Body of pancreas (tissue), 4 donors: ENCODE measurements around the gene SLC22A5. TPM values are rescaled to one million over a fixed set of nuclear protein-coding genes. Genes with fewer than 3 reads are reported as not detected.
A peak's percentile ranks its signal among the peaks of the same experiment; 100 is the strongest.

Experiments used
- ATAC-seq: fragments of 150-250 bp; one replicate; pipeline ENCODE4 v1.9.1; 2016
- DNase-seq, 4 donors: peaks; one replicate each; pipeline ENCODE4 v3.0.0-alpha.2; 2019
- H3K27ac ChIP-seq, 4 donors: fragments of 200-600 bp; sonication (generic); 1 replicate in 3 of 4; 2 replicates in 1 of 4; pipeline versions ENCODE4 v1.5.1 to v1.6.1; 2016 to 2019; ENCODE audit warnings: mild to moderate bottlenecking in 1 of 4, mixed read lengths in 1 of 4, moderate library complexity in 1 of 4
- H3K27me3 ChIP-seq, 2 donors: fragments of 200-600 bp; sonication (generic); one replicate each; pipeline ENCODE4 v1.6.0; 2016; ENCODE audit warnings: mild to moderate bottlenecking in 1 of 2
- H3K36me3 ChIP-seq, 2 donors: fragments of 200-600 bp; sonication (generic); replicated peaks in 1 of 2; 2 replicates each; pipeline ENCODE4 v1.5.1; 2016; ENCODE audit warnings: low read depth in 2 of 2; ENCODE audit not compliant: insufficient read depth in 1 of 2
- H3K4me1 ChIP-seq: fragments of 200-600 bp; sonication (generic); one replicate; pipeline ENCODE4 v1.6.0; 2016
- H3K4me3 ChIP-seq, 2 donors: fragments of 200-600 bp; sonication (generic); 1 replicate in 1 of 2; 2 replicates in 1 of 2; pipeline ENCODE4 v1.5.1; 2016 to 2019
- H3K9me3 ChIP-seq, 3 donors: fragments of 200-600 bp; sonication (generic); 1 replicate in 2 of 3; 2 replicates in 1 of 3; pipeline ENCODE4 v1.5.1; 2016
- POLR2A ChIP-seq, 3 donors: fragments of 450-650 bp; IDR thresholded peaks; one replicate each; pipeline ENCODE4 v1.6.1; 2016; ENCODE audit warnings: antibody characterized with exemption in 3 of 3, mild to moderate bottlenecking in 2 of 3
- WGBS, 2 donors: methylation state at CpG; one replicate each; pipeline ENCODE4 v1.1.5; 2017; 5-methylcytosine and 5-hydroxymethylcytosine counted together
- intact Hi-C: fragments of 100-400 bp; cut with DNase I; formaldehyde crosslinking; loops from one replicate; pipeline ENCODE4 v1.15.1; 2023
- total RNA-seq, 2 donors: library from RNA; depleted of rRNA; stranded (reverse); fragments of >200 nt; gene quantifications; one replicate each; pipeline ENCODE4 v1.1.0, GENCODE V29; 2016
- TF ChIP-seq, protein P1 (sequence below), 7 experiments: fragments of 450-650 bp in 4 of 7; fragments of 200-600 bp in 3 of 7; sonication (generic) in 3 of 7; IDR thresholded peaks; one replicate each; pipeline ENCODE4 v1.5.1; 2016 to 2019; ENCODE audit warnings: antibody characterized with exemption in 7 of 7

Gene SLC22A5
- total RNA-seq, 2 donors from 2014 or later = 21.3 to 30.3 TPM

DNA sequence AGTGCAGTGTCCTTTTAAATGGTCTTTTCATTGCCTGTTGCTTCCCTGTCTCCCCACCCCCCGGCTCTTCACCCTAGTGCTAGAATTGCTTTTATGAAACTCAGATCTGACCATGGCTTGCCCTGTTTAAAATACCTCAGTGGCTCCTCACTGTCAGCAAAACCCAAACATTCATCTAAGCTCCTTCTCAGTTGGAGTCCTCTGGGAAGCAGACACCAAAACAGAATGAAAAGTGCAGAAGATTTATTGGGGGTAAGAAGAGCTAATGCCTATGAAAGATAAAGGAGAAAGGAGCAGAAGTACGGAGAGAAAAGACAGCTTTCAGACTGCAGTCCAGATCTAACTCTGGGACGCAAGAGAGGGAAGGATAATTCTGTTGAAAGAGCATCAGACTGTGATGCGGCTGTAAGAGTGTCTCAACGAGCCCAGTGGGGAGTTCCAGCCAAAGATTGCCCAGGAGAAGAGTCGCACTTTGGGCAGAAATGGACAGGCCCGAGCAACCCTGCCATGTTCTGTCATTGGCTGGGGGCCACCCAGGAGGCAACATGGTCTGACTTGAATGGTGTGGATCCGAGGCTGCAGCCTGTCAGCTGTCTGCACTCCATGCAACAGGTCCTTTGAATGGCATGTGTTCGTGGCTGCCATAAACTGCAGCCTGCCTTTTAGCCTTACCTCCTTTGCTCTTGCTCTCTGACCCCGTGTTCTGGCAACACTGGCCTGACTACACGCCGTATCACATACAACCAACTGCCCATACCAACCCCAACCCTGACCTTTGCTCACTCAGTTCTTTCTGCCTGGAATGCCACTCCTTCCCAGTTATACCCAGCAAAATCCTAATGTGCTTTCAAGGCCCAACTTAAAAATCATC is 65.1 kb downstream of the SLC22A5 start:
- Histone ChIP-seq H3K36me3 (no peaks in the 10 kb centered on the region), H3K9me3 (no peaks in the 10 kb centered on the region), H3K27me3 (no peaks in the 10 kb centered on the region), H3K27ac (peak overlapping the region in 1 of 4 donors; percentile 14), H3K4me1 (peaks cover 30% of the 10 kb centered on the region), H3K4me3 (no peak overlapping the region)
- WGBS, 2 donors = 72 to 91% methylated on average over 12 of the region's 12 CpGs
- intact Hi-C loops = no loop called here
- TF ChIP-seq POLR2A (IDR thresholded peaks at IDR 0.05) = no peak
- TF ChIP-seq, protein P1, sequence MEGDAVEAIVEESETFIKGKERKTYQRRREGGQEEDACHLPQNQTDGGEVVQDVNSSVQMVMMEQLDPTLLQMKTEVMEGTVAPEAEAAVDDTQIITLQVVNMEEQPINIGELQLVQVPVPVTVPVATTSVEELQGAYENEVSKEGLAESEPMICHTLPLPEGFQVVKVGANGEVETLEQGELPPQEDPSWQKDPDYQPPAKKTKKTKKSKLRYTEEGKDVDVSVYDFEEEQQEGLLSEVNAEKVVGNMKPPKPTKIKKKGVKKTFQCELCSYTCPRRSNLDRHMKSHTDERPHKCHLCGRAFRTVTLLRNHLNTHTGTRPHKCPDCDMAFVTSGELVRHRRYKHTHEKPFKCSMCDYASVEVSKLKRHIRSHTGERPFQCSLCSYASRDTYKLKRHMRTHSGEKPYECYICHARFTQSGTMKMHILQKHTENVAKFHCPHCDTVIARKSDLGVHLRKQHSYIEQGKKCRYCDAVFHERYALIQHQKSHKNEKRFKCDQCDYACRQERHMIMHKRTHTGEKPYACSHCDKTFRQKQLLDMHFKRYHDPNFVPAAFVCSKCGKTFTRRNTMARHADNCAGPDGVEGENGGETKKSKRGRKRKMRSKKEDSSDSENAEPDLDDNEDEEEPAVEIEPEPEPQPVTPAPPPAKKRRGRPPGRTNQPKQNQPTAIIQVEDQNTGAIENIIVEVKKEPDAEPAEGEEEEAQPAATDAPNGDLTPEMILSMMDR (IDR thresholded peaks at IDR 0.05) = no peak
- no peak for DNase-seq
- ATAC-seq = no peak

GRCh38 chr5:132435447-132435846 is 65.9 kb downstream of the SLC22A5 start:
- peak overlapping the region in 1 of 4 donors; percentile 14 for H3K27ac ChIP-seq
- DNase-seq (no peak), ATAC-seq (no peak)
- no peaks in the 10 kb centered on the region for H3K9me3 ChIP-seq
- H3K4me1 ChIP-seq = peaks cover 23% of the 10 kb centered on the region
- no peak overlapping the region for H3K4me3 ChIP-seq
- no peaks in the 10 kb centered on the region for H3K36me3 ChIP-seq
- 49 to 82% methylated on average over 2 of the region's 2 CpGs for WGBS, 2 donors
- H3K27me3 ChIP-seq = no peaks in the 10 kb centered on the region
- TF ChIP-seq, protein P1 (IDR thresholded peaks at IDR 0.05) = no peak
- no peak for TF ChIP-seq POLR2A (IDR thresholded peaks at IDR 0.05)
- intact Hi-C loops = no loop called here

GRCh38 chr5:132435886-132436285 is 66.4 kb downstream of the SLC22A5 start:
- TF ChIP-seq POLR2A (IDR thresholded peaks at IDR 0.05) = no peak
- TF ChIP-seq, protein P1 (IDR thresholded peaks at IDR 0.05) = no peak
- Histone ChIP-seq H3K27ac (no peak overlapping the region), H3K4me1 (peaks cover 23% of the 10 kb centered on the region), H3K36me3 (no peaks in the 10 kb centered on the region), H3K27me3 (no peaks in the 10 kb centered on the region), H3K9me3 (no peaks in the 10 kb centered on the region), H3K4me3 (no peak overlapping the region)
- WGBS, 2 donors = 87 to 92% methylated on average over 2 of the region's 2 CpGs
- DNase-seq (no peak), ATAC-seq (no peak)
- intact Hi-C loops = no loop called here

- H3K9me3 ChIP-seq = no peaks in the 10 kb centered on the region
- no peak for TF ChIP-seq POLR2A (IDR thresholded peaks at IDR 0.05)
- TF ChIP-seq, protein P1 (IDR thresholded peaks at IDR 0.05) = no peak
- H3K36me3 ChIP-seq = no peaks in the 10 kb centered on the region
- 97 to 98% methylated on average over 3 of the region's 3 CpGs for WGBS, 2 donors
- H3K27ac ChIP-seq = peak overlapping the region in 2 of 4 donors; percentile 38 to 44
- intact Hi-C loops = no loop called here
- no peaks in the 10 kb centered on the region for H3K27me3 ChIP-seq
- no peak for DNase-seq
- H3K4me1 ChIP-seq = peaks cover 23% of the 10 kb centered on the region
- H3K4me3 ChIP-seq = no peak overlapping the region
- no peak for ATAC-seq
These were observed 67.4 kb downstream of the SLC22A5 start for GRCh38 chr5:132436936-132437335.
